GM19372 (cell line): Measurements from ENCODE around the gene RBM15B.
A peak's percentile ranks its signal among the peaks of the same experiment; 100 is the strongest.
"Not testable (repeated sequence)": the region's sequence is repeated elsewhere in the genome, so short reads cannot be mapped to it uniquely, and the experiment has no call there.

ENCODE experiments used
- ATAC-seq: cut with Tn5 transposase; IDR thresholded peaks from one replicate; pipeline ENCODE4 v1.9.1; 2021; ENCODE audit warnings: mild to moderate bottlenecking, low read depth, moderate library complexity; ENCODE audit not compliant: unreplicated experiment

RBM15B gene

GRCh38 chr3:51391075-51391565, at the start of gene RBM15B:
RBM15B (plus strand) TSS chr3:51391285; CDS start chr3:51391400, 115 bp downstream.
- ATAC-seq: peak; percentile 87

GRCh38 chr3:51343918-51344687, 47.0 kb upstream of the RBM15B start:
- no peak for ATAC-seq

- no peak for ATAC-seq
These were observed 40.3 kb upstream of the RBM15B start for GRCh38 chr3:51350751-51351150.

GRCh38 chr3:51353131-51353530, 38.0 kb upstream of the RBM15B start:
- ATAC-seq: no peak

GRCh38 chr3:51353691-51354090, 37.4 kb upstream of the RBM15B start:
- no peak for ATAC-seq

GRCh38 chr3:51354172-51354571, 36.9 kb upstream of the RBM15B start:
- no peak for ATAC-seq

GRCh38 chr3:51354731-51355615, 36.1 kb upstream of the RBM15B start:
- no peak for ATAC-seq

GRCh38 chr3:51355891-51356578, 35.0 kb upstream of the RBM15B start:
- ATAC-seq: no peak

GRCh38 chr3:51357856-51358255, 33.2 kb upstream of the RBM15B start:
- no peak for ATAC-seq

- no peak for ATAC-seq
These were observed 32.1 kb upstream of the RBM15B start for GRCh38 chr3:51358981-51359380.

- ATAC-seq: no peak
These were observed 30.3 kb upstream of the RBM15B start for GRCh38 chr3:51360806-51361205.

- ATAC-seq: no peak
These were observed 29.3 kb upstream of the RBM15B start for GRCh38 chr3:51361746-51362145.

GRCh38 chr3:51362476-51362875, 28.6 kb upstream of the RBM15B start:
- no peak for ATAC-seq

- not testable (repeated sequence) for ATAC-seq
These were observed 22.8 kb upstream of the RBM15B start for GRCh38 chr3:51368276-51368675.

GRCh38 chr3:51371943-51372557, 19.0 kb upstream of the RBM15B start:
- ATAC-seq: no peak

GRCh38 chr3:51373658-51374421, 17.2 kb upstream of the RBM15B start:
- no peak for ATAC-seq

GRCh38 chr3:51374456-51374855, 16.6 kb upstream of the RBM15B start:
- ATAC-seq: no peak

- no peak for ATAC-seq
These were observed 15.9 kb upstream of the RBM15B start for GRCh38 chr3:51375136-51375535.

GRCh38 chr3:51375571-51375970, 15.5 kb upstream of the RBM15B start:
- no peak for ATAC-seq

- no peak for ATAC-seq
These were observed 13.0 kb upstream of the RBM15B start for GRCh38 chr3:51378065-51378464.
